WTC11 (cell line): Measurements from ENCODE around the gene SLC8A3. TPM values are rescaled to one million over a fixed set of nuclear protein-coding genes. Genes with fewer than 3 reads are reported as not detected.

Source experiments
- ATAC-seq: fragments of 200-7000 bp; cut with Tn5 transposase; 2 replicates; pipeline ENCODE4 v1.10.0; 2021; ENCODE audit warnings: mild to moderate bottlenecking, moderate library complexity
- CTCF ChIA-PET: fragments of 300-600 bp; sonication (Branson Sonifier 250); formaldehyde crosslinking; loops from one replicate; lab custom pipeline; 2021; ENCODE audit warnings: antibody characterized with exemption; lab: Charles Lee
- POLR2A ChIA-PET: fragments of 350-600 bp; sonication (Branson Sonifier 250); formaldehyde crosslinking; loops from one replicate; lab custom pipeline; 2021; ENCODE audit warnings: antibody characterized with exemption; lab: Charles Lee
- DNase-seq: peaks from one replicate; pipeline ENCODE4 v3.0.0; 2021; ENCODE audit warnings: low spot score
- H3K27ac Mint-ChIP-seq: 2 replicates; pipeline ENCODE4 v1.8.0; 2021; ENCODE audit warnings: mixed read lengths
- H3K27me3 Mint-ChIP-seq: 2 replicates; pipeline ENCODE4 v1.8.0; 2021; ENCODE audit warnings: low read depth, mild to moderate bottlenecking, moderate library complexity, mixed read lengths
- H3K36me3 Mint-ChIP-seq: 2 replicates; pipeline ENCODE4 v1.8.0; 2021; ENCODE audit warnings: mixed read lengths
- H3K4me1 Mint-ChIP-seq: 2 replicates; pipeline ENCODE4 v1.8.0; 2022; ENCODE audit warnings: mixed read lengths
- H3K4me3 Mint-ChIP-seq: 2 replicates; pipeline ENCODE4 v1.8.0; 2021; ENCODE audit warnings: mild to moderate bottlenecking, moderate library complexity, mixed read lengths
- H3K9me3 Mint-ChIP-seq: 2 replicates; pipeline ENCODE4 v1.8.0; 2021; ENCODE audit warnings: mixed read lengths
- AR ChIP-seq: fragments of 250-450 bp; sonication (Bioruptor Pico); IDR thresholded peaks from 2 replicates; pipeline ENCODE4 v1.9.0; 2021; ENCODE audit warnings: mild to moderate bottlenecking
- ARID4B ChIP-seq: sonication (generic); formaldehyde crosslinking; IDR thresholded peaks from 2 replicates; pipeline ENCODE4 v1.8.0; 2023; ENCODE audit warnings: missing genetic modification reagents, mild to moderate bottlenecking, borderline replicate concordance
- CBFB ChIP-seq: sonication (generic); formaldehyde crosslinking; IDR thresholded peaks from 2 replicates; pipeline ENCODE4 v1.8.1; 2022; ENCODE audit warnings: mild to moderate bottlenecking, low read depth, missing genetic modification reagents
- CREM ChIP-seq: sonication (generic); formaldehyde crosslinking; IDR thresholded peaks from 2 replicates; pipeline ENCODE4 v1.8.1; 2022; ENCODE audit warnings: mild to moderate bottlenecking, missing genetic modification reagents, moderate library complexity
- CTCF ChIP-seq: fragments of 200-600 bp; IDR thresholded peaks from 2 replicates; pipeline ENCODE4 v1.8.0; 2022; ENCODE audit warnings: antibody characterized with exemption
- EMX1 ChIP-seq: fragments of 250-450 bp; sonication (Bioruptor Pico); IDR thresholded peaks from 2 replicates; pipeline ENCODE4 v1.8.0; 2021; ENCODE audit warnings: mild to moderate bottlenecking
- ETV6 ChIP-seq: sonication (generic); formaldehyde crosslinking; IDR thresholded peaks from 2 replicates; pipeline ENCODE4 v1.8.1; 2022; ENCODE audit warnings: mild to moderate bottlenecking, missing genetic modification reagents
- KAT7 ChIP-seq: sonication (generic); formaldehyde crosslinking; IDR thresholded peaks from 2 replicates; pipeline ENCODE4 v1.8.1; 2023; ENCODE audit warnings: missing genetic modification reagents, mild to moderate bottlenecking, borderline replicate concordance
- MLX ChIP-seq: sonication (generic); formaldehyde crosslinking; IDR thresholded peaks from 2 replicates; pipeline ENCODE4 v1.8.1; 2023; ENCODE audit warnings: mild to moderate bottlenecking, missing genetic modification reagents, moderate library complexity
- NFE2L1 ChIP-seq: sonication (generic); formaldehyde crosslinking; IDR thresholded peaks from 2 replicates; pipeline ENCODE4 v1.8.1; 2023; ENCODE audit warnings: missing genetic modification reagents
- OVOL2 ChIP-seq: fragments of 250-450 bp; sonication (Bioruptor Pico); IDR thresholded peaks from 2 replicates; pipeline ENCODE4 v1.9.0; 2021; ENCODE audit warnings: mild to moderate bottlenecking, borderline replicate concordance
- RORB ChIP-seq: fragments of 250-450 bp; sonication (Bioruptor Pico); IDR thresholded peaks from 2 replicates; pipeline ENCODE4 v1.9.0; 2021; ENCODE audit warnings: mild to moderate bottlenecking
- SP1 ChIP-seq: sonication (generic); formaldehyde crosslinking; conservative IDR thresholded peaks from 2 replicates; pipeline ENCODE4 v1.8.1; 2022; ENCODE audit warnings: missing genetic modification reagents
- TCF7 ChIP-seq: sonication (generic); formaldehyde crosslinking; IDR thresholded peaks from 2 replicates; pipeline ENCODE4 v1.8.0; 2022; ENCODE audit warnings: mild to moderate bottlenecking, low read depth, missing genetic modification reagents, moderate library complexity
- TEAD4 ChIP-seq: sonication (generic); formaldehyde crosslinking; IDR thresholded peaks from 2 replicates; pipeline ENCODE4 v1.8.0; 2022; ENCODE audit warnings: mild to moderate bottlenecking, missing genetic modification reagents
- ZNF138 ChIP-seq: sonication (generic); formaldehyde crosslinking; conservative IDR thresholded peaks from 2 replicates; pipeline ENCODE4 v1.8.1; 2022; ENCODE audit warnings: mild to moderate bottlenecking, moderate library complexity, missing genetic modification reagents
- ZNF219 ChIP-seq: sonication (generic); formaldehyde crosslinking; IDR thresholded peaks from 2 replicates; pipeline ENCODE4 v1.8.0; 2023; ENCODE audit warnings: missing genetic modification reagents, mild to moderate bottlenecking, borderline replicate concordance
- ZNF396 ChIP-seq: fragments of 250-450 bp; sonication (Bioruptor Pico); IDR thresholded peaks from 2 replicates; pipeline ENCODE4 v1.8.0; 2021; ENCODE audit warnings: mild to moderate bottlenecking, moderate library complexity, borderline replicate concordance
- ZNF423 ChIP-seq: fragments of 250-450 bp; sonication (Bioruptor Pico); IDR thresholded peaks from 2 replicates; pipeline ENCODE4 v2.1.2; 2022; ENCODE audit warnings: mild to moderate bottlenecking, moderate library complexity
- total RNA-seq: library from RNA; stranded (reverse); gene quantifications from 3 replicates; pipeline ENCODE4 v1.2.3, GENCODE V29; 2021
- TF ChIP-seq, protein P1 (sequence below): sonication (generic); formaldehyde crosslinking; IDR thresholded peaks from 2 replicates; pipeline ENCODE4 v1.8.0; 2022; ENCODE audit warnings: mild to moderate bottlenecking, missing genetic modification reagents
- TF ChIP-seq, protein P2 (sequence below): sonication (generic); formaldehyde crosslinking; IDR thresholded peaks from 2 replicates; pipeline ENCODE4 v1.8.1; 2022; ENCODE audit warnings: mild to moderate bottlenecking, missing genetic modification reagents, moderate library complexity, borderline replicate concordance

The SLC8A3 gene
- total RNA-seq, 1 experiment from 2014 or later, result 0.63 TPM

DNA sequence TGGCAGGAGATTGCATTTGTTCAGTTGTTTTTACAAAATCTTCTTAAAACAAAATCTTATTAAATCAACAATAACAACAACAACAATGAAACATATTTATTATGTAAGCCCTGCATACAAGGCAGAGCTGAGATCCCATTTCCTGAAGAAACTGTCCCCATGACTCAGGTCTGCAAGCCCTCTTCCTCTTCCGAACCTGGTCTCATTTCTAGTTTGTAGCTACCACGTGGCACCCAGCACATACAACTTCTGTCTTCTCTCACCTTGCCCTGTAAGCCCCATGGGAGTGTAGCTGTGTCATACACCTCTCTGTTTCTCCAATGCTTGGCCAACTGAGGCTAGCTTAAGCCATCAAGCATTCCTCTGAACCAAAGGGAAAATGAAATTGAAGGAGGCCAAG is 106.4 kb downstream of the SLC8A3 start:
- Mint-ChIP-seq H3K27me3 (peaks cover 6% of the 10 kb centered on the region), H3K9me3 (no peaks in the 10 kb centered on the region), H3K36me3 (no peaks in the 10 kb centered on the region), H3K4me1 (peaks cover 10% of the 10 kb centered on the region), H3K4me3 (no peak overlapping the region), H3K27ac (0 out of 2 replicates have a peak overlapping the region, but pooled peaks have one; percentile 4)
- ChIA-PET POLR2A (no interaction called here), CTCF (interaction anchor here (1.3 to 3.7 kb wide), 2 partner anchors 8 to 25 kb away, joined by 3 to 26 read pairs; no protein-coding TSS in a partner anchor)
- DNase-seq, result no peak
- no peak for ATAC-seq
- TF ChIP-seq KAT7 (CRISPR knock-in tag) (no peak), ARID4B (CRISPR knock-in tag) (no peak), TCF7 (CRISPR knock-in tag) (no peak), ZNF423 (CRISPR knock-in tag) (no peak), NFE2L1 (no peak), MLX (no peak), RORB (CRISPR knock-in tag) (no peak), SP1 (CRISPR knock-in tag) (no peak), AR (CRISPR knock-in tag) (no peak), ZNF219 (no peak), OVOL2 (CRISPR knock-in tag) (no peak), ETV6 (no peak)
- TF ChIP-seq, protein P1, sequence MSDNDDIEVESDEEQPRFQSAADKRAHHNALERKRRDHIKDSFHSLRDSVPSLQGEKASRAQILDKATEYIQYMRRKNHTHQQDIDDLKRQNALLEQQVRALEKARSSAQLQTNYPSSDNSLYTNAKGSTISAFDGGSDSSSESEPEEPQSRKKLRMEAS (CRISPR knock-in tag), result no peak

DNA sequence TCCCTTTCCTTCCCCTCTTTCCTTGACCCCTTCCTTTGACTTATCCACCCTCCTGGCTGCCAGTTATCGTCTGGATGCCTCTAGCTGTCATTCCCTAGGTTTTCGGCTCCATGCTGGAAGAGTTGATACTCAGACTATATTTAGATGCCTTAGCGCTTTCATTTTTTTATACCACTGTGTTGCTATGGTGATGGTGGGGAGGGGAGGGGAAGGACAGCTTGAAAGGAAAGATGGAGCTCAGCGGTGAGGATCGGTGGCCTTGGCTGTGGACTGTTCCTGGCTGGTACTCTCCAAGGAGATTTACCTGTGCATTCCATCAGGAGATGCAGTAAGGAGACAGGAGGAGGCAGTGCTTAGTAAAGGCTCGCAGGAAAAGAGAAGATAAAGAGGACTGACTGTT is 108.7 kb downstream of the SLC8A3 start:
- Mint-ChIP-seq H3K4me3 (no peak overlapping the region), H3K9me3 (no peaks in the 10 kb centered on the region), H3K27ac (no peak overlapping the region), H3K36me3 (no peaks in the 10 kb centered on the region), H3K4me1 (peaks cover 18% of the 10 kb centered on the region), H3K27me3 (peaks cover 6% of the 10 kb centered on the region)
- no peak for ATAC-seq
- no peak for DNase-seq
- no peak for TF ChIP-seq ZNF138
- POLR2A ChIA-PET, result no interaction called here
- CTCF ChIA-PET, result interaction anchor here (0.7 to 1.5 kb wide), 2 partner anchors 16 to 52 kb away, joined by 3 to 5 read pairs; no protein-coding TSS in a partner anchor

DNA sequence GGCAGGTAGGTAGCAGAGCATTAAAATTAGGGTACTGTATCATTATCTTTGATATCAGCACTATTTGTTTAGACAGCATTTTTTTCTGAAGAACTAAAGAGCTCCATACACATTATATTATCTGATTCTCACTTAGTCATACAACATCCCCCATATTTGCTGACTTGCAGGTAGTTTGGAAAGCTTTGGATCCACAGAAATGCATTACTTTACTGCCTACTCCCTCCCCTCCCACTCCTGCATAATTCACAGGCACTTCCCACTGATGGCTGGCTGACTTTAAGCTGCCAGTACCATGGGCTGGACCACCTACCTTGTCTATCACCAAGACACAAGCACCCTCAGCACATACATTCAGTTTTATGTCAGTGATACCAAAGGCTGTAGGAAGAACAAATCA is 110.4 kb downstream of the SLC8A3 start:
- Mint-ChIP-seq H3K36me3 (no peaks in the 10 kb centered on the region), H3K27ac (no peak overlapping the region), H3K9me3 (no peaks in the 10 kb centered on the region), H3K27me3 (peaks cover 3% of the 10 kb centered on the region; the same call in 1 of the 2 replicates), H3K4me3 (no peak overlapping the region), H3K4me1 (peaks cover 18% of the 10 kb centered on the region)
- DNase-seq, result no peak
- POLR2A ChIA-PET, result no interaction called here
- no peak for ATAC-seq
- CTCF ChIA-PET, result interaction anchor here (1.2 kb wide), 1 partner anchor 9 kb away, joined by 4 read pairs; no protein-coding TSS in a partner anchor
- TF ChIP-seq CBFB (CRISPR knock-in tag), result no peak
- TF ChIP-seq ZNF138, result no peak
- no peak for TF ChIP-seq CREM (CRISPR knock-in tag)
- no peak for TF ChIP-seq ETV6
- TF ChIP-seq TEAD4 (CRISPR knock-in tag), result no peak
- no peak for TF ChIP-seq EMX1
- no peak for TF ChIP-seq ZNF219
- no peak for TF ChIP-seq ZNF396 (CRISPR knock-in tag)
- TF ChIP-seq, protein P2, sequence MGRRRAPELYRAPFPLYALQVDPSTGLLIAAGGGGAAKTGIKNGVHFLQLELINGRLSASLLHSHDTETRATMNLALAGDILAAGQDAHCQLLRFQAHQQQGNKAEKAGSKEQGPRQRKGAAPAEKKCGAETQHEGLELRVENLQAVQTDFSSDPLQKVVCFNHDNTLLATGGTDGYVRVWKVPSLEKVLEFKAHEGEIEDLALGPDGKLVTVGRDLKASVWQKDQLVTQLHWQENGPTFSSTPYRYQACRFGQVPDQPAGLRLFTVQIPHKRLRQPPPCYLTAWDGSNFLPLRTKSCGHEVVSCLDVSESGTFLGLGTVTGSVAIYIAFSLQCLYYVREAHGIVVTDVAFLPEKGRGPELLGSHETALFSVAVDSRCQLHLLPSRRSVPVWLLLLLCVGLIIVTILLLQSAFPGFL (CRISPR knock-in tag), result no peak
- TF ChIP-seq CTCF, result no peak
